CD4-positive, alpha-beta T cell treated with Interleukin-15 for 1 hour (primary cell): ENCODE results near the gene ARHGEF12.

Source experiments
- DNase-seq: peaks from one replicate; pipeline ENCODE4 v3.0.0-alpha.2; 2020

Gene ARHGEF12

DNA sequence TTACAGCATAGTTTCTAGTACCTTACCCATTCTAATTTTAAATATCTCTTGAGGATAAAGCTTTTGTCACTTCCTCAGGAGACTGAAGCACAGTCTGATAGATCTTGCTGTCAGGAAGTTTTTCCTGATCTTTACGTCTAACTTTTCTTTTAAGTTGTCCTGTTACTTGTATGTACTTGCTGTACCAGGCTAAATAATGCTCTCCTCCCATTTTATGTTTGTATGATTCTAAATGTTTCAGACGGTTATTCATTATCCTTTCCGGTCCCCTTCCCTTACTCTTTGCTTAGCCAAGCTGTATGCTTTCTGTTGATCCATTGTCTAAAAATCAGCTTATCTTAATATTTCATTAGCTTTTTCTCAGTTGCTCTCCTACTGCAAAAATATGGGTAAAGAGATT, 6.0 kb downstream of the ARHGEF12 start:
- DNase-seq: no peak

DNA sequence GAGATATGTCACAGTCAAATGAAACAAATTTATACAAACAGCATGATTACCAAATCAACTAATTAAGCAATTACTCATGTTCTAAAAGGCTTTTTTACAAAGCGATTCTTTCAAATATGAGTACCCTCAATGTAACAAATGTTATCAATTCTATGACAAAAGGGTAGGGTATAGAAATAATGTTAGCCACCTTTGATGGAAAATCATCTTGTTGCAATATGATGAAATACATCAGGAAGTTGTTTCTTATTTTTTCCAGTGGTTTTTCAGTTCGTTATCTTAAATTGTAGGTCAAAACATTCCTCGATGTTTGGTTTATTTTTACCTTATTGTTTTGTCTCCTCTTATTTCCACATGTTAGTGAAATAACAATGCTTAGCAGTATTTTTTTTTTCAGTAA, 6.5 kb downstream of the ARHGEF12 start:
- DNase-seq: no peak

DNA sequence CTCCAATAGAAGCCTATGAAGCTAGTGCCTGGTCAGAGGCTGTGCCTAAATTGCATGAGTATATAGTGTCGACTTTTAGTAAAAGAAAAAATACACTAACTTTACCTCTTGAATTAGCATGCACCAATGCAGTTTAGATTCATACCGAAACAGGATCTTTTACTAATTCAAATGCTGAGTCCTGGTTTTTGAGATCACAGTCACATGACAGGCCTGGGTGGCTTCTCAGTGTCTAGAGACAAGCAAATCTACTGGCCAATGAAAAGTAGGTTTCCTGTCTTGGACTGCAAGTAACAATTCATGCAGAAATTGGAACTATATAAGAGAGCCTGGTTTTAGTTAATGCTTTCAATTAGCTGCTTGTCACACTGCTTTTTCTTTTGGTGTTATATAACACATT, 7.2 kb downstream of the ARHGEF12 start:
- DNase-seq: no peak

DNA sequence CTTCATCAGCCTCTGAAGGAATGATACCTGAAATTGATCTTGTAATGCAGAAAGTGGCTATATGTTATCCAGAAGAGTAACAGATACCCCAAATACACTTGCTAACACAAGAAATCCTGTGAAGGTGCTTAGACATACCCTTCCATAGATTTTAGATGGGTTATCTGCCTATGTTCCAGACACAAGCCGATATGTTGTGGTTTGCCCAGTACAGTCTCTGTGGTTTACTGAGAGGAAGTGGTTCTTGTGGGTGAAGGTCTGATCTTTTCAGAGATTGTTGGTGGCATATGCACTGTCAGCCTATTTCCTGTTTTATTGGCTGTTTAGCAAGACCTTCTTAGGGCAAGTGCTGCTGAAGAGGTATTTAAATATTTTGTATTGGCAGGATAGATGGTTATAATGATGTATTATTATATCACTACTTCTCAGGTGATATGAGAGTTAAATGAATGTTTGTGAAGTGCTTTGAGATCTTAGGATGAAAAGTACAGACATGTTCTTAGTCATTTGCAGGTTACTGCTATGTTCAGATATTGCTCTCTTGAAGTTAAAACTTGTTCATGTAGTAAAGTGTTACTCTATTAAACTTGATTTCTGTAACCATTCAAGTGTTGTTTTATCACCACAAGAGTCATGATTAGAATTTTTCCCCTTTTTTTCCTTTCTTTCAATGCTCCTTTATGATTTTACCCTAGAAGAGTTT, 8.2 kb downstream of the ARHGEF12 start:
- peak; percentile 60 for DNase-seq

DNA sequence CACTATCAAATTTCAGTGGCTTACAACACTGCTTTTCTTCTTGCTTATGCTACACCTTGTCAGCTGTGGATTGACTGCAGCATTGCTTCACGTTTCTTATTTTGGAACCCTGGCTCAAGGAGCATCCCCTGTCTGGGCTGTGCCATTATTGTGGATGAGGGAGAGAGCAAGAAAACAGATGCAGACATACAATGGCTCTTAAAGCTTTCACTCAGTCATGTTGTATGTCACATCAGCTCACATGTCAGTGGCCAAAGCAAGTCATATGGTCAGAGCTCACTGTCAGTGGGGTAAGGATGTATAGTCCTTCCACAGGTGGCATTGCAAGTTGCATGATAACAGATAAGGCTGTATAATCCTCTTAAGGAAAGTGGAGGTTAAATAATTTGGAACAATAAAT, 10.0 kb downstream of the ARHGEF12 start:
- no peak for DNase-seq

DNA sequence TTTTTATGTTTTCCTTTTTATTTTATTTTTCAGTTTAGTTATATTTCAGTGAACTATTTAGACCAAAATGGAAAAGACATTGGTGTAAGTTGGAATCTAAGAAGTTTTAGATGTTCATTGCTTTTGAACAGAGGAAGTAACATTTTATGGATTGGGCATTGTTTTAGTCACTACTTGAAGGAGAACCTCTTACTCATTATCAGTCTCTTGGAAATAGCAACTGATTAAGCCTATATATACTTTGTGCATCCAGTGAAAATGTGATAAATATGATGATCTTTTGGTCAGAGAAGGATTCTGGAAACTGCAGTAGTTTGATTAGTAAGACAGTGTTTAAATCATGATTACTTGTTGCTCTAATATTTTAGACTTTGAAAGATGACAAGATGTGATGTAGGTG, 14.4 kb downstream of the ARHGEF12 start:
- DNase-seq: no peak

DNA sequence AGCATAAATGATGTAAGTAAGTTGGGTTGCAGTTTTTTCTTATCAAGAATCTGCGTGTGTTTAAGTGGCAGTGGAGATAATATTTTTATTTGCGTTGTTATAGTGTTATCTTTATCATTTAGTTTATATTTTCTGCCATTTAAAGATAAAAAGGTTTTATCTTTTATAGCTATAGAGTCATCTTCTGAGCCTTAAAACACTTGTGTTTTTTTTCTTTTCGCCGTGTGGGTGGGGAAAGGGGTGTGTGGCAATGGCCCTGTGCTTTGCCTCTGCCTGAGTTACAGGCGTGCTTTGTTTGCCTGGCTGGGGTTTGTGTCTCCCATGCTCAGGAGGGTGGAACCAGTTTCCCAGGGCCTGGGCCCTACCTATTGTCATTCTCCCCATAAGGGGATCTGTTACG, 16.2 kb downstream of the ARHGEF12 start:
- DNase-seq: no peak

DNA sequence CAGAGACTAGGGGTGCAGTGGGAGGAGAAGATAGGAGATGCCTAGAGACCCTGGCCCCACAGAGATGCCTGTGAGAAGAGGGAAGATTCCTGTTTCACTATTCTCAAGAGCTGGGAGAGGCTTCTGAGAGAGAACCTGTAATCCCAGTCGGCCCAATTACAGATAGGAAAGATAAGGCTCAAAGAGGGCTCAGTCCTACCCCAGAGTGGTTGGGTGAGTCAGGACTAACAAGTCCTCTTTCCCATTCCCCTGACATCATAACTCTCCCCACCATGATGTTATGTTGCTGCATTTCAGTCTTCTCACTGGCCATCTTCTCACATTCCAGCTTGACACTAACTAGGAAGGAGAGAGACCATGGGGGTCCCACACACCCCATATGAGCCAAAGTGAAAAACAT, 17.9 kb downstream of the ARHGEF12 start:
- no peak for DNase-seq

DNA sequence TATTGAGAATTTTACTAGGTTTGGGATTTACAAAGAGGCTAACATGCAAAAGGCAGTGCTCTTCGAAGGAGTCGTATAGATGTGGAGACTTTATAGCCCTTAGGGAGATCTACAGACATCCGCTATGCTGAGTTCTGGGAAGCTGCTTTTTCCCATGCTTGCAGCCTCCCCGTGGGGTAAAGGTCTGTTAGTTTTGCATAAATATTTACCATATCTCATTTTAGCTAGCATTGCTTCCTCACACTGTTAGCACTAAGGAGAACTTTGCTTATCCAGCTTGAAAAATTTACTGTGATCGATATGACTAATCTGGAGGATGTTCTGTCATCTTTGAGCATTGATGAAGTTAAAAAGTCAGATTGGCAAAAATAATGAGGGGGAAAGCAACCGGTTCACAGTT, 18.6 kb downstream of the ARHGEF12 start:
- DNase-seq: no peak

DNA sequence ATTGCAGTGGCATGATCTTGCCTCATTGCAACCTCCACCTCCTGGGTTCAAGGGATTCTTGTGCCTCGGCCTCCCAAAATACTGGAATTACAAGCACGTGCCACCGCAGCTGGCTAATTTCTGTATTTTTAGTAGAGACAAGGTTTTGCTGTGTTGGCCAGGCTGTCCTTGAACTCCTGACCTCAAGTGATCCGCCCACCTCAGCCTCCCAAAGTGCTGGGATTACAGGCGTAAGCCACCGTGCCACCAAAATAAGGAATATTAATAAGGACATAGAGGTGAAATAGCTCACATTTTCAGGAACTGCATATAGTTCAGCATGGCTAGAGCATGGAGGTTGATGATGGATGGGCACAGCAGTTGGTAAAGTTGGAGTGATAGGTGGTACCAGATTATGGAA, 21.4 kb downstream of the ARHGEF12 start:
- no peak for DNase-seq

DNA sequence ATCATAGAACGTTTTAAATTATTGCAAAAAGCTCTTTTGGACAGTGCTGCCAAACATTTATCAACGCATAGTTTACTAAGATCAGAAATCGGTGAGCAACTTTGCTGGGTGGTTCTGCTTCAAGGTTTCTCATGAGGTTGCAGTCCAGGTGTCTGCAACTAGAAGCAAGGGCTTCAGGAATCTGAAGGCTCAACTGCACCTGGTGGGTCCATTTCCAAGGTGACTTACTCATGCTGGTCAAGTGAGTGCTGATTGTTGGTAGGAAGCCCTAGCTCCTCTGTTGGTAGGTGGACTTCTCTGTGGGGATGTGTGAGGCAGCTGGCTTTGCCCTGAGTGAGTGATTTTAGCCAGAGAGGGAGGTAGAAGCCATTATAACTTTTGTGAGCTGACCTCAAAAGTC, 22.5 kb downstream of the ARHGEF12 start:
- DNase-seq: no peak

DNA sequence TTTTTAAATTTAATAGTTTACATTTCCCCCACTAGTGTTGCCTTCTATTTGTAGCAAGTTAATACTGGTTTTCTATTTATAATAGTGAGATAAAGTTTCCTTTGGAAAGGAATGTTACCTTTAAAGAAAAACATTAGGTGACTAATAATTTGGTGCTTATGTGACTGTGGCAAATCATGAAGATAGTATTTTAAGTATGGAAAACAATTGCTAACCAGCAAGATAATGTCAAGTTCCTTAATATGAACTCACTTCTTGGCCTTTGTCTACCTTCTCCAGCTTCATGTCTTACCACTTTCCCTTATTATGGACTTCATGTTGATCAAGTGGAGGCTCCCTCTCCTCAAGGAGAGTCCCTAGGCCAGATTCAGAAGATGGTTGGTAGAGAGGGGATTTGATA, 27.2 kb downstream of the ARHGEF12 start:
- DNase-seq: no peak

DNA sequence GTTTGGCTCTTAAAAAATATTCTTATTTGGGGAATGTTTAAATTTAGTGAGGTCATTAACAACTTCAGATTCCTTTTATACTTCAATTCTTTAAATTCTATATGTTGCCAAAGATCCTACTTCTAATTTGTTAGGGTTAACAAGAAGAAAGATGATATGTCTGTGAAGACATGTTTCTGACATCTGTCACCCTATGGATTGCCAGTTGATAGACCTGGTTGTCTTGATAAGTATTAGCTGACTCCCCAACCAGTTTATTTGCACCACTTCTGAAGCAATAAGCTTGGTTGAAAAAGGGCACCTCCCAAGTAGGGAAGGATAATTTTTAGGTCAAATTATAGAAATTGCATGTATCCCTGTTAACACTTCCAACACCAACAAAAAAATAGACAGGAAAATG, 29.3 kb downstream of the ARHGEF12 start:
- DNase-seq: no peak

DNA sequence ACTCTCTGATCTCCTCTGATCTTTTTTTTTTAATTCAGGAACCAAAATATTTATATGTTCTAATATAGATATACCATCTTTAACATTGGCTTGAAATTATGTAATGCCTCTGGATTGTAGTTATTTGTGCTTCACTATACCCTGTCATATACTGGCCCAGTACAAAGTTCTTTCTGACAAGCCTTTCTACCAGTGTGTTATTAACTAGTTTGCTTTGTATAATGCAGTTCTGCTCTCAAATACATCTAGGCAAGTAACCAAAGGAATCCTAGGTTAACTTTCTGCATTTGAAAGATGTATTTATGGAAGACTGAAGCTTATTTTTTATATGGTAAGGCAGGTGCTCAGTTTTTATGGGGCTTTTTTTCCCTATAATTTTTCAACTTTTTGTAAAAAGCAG, 36.1 kb downstream of the ARHGEF12 start:
- no peak for DNase-seq

DNA sequence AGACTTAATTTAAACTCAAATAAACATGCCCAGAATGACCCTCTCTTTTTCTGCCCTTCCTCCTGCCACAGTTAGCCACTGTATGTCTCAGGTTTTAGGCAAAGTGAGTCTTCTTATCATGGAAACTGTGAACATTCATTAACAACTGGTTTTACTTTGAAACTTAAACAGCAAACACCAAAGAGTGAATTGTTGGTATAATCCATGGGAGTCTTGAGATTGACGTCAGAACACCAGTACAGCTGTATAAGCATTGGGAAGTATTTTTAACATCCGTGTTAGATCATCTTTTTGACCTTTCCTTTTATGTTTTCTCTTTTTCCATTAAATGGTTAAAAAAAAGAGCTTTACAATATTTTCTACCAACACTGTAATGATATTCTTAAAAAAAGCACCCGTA, 38.9 kb downstream of the ARHGEF12 start:
- no peak for DNase-seq

DNA sequence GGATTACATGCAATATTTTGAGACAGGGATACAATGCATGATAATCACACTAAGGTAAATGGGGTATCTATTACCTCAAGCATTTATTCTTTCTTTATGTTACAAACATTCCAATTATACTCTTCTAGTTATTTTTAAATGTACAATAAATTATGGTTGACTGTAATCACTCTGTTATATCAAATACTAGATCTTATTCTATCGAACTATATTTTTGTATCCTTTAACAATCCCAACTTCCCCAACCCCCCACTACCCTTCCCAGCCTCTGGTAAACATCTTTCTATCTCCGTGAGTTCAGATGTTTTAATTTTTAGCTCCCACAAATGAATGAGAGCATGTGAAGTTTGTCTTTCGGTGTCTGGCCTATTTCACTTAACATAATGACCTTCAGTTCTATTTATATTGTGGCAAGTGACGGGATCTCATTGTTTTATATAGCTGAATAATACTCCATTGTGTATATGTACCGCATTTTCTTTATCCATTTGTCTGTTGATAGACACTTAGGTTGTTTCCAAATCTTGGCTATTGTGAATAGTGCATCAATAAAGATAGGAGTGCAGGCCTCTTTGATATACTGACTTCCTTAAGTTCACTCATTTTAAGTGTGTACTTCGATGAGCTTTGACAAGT, 40.5 kb downstream of the ARHGEF12 start:
- no peak for DNase-seq

DNA sequence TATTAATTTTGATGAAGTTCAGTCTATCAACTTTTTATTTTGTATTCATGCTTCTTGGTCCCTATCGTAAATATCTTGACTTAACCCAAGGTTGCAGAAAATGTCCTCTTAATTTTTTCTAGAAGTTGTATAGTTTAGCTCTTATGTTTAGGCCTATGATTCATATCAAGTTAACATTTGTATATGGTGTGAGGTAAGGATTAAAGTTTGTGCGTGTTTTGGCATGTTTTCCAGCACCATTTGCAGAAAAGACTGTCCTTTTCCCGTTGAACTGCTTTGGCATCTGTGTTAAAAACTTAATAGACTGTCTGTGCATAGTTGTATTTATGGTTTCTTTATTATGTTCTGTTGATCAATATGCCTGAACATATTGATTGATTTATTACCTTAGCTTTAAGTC, 42.3 kb downstream of the ARHGEF12 start:
- DNase-seq: no peak

DNA sequence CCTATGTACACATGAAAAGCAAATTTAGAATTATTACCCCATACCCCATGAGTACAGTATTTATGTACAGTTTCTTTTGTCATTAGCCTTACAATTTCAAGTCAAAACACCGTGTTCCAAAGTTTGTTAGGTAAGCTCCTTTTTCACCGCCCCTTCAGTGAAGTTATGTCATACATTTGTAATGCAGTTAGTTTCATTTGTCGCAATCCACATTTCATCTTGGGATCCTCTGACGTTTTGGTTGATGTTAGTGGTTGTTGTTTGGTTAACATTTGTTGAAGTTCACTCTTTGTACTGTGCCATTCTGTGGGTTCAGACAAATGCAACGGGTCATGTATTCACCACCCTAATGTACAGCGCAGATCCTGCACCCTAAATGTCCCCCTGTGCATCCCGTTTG, 45.2 kb downstream of the ARHGEF12 start:
- DNase-seq: no peak

DNA sequence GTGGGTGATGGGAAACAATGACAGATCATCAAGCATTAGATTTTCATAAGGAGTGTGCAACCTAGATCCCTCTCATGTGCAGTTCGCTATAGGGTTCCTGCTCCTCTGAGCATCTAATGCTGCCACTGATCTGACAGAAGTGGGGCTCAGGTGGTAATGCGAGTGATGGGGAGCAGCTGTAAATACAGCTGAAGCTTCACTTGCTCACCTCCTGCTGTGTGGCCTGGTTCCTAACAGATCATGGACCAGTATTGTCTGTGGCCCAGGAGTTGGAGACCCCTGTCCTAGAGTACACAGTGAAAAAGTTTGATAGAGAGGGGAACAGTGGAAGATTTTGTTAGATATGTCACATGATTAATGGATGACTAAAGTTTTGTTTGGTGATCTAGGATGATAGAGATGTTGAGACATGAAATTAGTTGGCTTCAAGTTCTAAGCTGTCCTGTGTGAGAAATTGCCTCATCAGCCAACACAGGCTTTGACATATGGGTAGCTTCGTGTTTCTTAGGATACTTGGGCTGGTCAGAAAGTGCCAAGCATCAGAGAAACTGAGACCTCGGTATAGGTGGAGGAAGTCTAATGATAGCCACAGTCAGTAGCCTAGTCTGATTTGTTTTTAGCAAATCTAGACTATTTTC, 47.4 kb downstream of the ARHGEF12 start:
- no peak for DNase-seq

DNA sequence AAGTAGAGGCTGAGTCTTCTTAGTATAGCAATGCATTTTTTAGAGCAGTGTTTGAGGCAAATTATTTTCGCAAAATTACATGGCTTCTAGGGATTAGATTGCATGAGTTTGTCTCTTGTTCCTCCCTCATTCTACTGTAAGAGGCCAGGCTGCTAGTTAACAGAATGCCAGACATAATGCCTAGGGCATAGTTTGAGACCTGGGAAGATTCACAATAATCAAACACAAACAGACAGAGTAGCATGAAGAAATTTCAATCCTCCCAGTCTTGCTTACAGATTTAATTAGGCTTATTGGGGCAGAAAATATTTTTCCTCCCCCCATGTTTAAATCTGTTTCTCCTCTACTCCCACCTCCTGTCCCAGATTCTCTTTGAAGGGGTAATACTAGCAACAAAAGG, 48.3 kb downstream of the ARHGEF12 start:
- no peak for DNase-seq

DNA sequence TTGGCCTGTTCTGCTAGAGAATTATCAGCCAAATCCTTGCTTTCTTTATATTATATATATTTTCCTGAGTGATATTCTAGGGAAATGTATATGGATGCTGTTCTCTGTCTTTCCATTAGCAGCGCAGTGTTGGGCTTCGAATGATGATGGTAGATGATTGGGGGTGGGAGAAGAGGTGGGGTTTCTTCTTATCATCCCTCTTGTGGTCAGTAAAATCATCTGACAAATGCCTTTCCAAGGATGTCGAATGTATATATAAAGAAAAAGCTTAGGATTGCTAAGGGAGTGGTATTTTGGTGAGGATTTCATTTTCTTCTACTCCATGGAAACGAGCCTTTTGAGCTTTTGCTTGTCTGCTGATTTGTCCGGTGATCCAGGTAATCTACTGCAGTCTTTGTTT, 48.9 kb downstream of the ARHGEF12 start:
- no peak for DNase-seq

DNA sequence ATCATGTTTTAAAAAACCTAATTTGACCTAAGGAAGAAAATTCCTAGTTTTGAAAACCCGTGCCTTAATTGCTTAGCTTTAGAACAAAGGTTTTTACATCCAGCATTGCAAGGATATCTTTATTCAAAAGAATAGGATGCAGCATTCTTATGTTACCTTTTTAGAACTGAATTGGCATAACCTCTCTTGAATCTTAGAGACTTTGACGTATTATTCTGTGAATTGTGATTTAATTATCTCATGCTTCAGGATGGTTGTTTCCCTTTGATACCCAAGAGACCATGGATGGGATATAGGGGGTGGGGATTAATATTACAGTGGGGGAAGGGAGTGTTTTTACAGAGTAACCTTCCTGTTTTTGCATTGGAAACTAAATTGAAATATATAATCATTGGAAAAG, 49.4 kb downstream of the ARHGEF12 start:
- no peak for DNase-seq

DNA sequence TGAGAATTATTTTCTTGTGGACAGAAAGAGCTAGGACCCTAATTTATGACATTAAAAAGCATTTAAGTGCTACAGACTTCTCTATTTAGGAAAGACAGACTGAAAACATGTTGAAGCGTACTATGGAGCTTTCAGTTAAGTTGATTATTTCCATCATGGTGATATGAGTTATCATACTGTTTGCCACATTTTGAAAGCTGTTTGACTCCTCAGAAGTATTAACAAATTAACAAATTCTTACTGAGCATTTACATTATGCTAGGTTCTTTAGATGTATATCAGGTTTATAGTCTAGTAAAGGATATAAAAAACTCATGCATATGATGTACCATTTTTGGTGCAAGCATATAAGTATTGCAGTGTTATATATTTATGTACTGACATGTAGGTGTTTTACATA, 50.1 kb downstream of the ARHGEF12 start:
- DNase-seq: no peak

DNA sequence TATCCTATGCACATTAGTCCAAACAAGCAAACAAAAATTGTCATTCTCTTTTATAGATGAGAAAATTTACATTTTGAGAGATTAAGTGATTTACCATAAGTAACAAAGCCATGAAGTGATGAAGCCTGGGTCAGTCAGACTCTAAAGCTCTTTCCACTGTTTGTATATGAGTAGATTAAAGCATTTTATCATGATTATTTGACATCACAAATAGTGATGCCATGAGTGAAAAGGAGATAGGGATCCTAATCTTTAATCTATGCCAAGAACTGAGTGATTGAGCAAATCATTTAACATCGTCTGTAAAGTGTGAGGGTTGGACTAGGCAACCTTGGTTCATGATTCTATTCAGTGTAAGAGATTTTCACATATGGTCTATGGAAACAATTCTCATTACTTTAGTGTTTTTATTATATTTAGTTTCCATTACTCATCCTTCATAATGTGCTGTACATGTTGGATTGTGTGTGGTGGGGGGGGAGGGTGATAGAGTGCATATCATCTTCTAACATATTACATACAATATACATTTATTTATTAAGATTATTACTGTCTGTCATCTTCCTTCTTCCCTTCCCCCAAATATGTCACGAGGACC, 50.7 kb downstream of the ARHGEF12 start:
- DNase-seq: no peak
